Measurements from ENCODE around the gene OSBPL5.

GRCh38 chr11:3213659-3214419, 48.7 kb upstream of the OSBPL5 start:
- TF ChIP-seq ZNF777 (tag by site-specific recombination; IDR thresholded peaks at IDR 0.05; ENCODE audit: borderline replicate concordance) (no peak), CTCF (tag by site-specific recombination; IDR thresholded peaks at IDR 0.05) (no peak), SALL2 (tag by site-specific recombination; IDR thresholded peaks at IDR 0.05; ENCODE audit: borderline replicate concordance) (no peak), ZNF621 (tag by site-specific recombination; IDR thresholded peaks at IDR 0.05) (no peak), ZSCAN5A (tag by site-specific recombination; IDR thresholded peaks at IDR 0.05) (no peak), ZBTB8A (tag by site-specific recombination; IDR thresholded peaks at IDR 0.05) (no peak), ZNF571 (tag by site-specific recombination; IDR thresholded peaks at IDR 0.05) (no peak)

Measured in HEK293 (cell line).